HG03039 (cell line): ENCODE data around the gene E2F7.
A peak's percentile ranks its signal among the peaks of the same experiment; 100 is the strongest.

ENCODE experiments used
- ATAC-seq: cut with Tn5 transposase; IDR thresholded peaks from one replicate; pipeline ENCODE4 v1.9.1; 2021; ENCODE audit warnings: mild to moderate bottlenecking, moderate library complexity; ENCODE audit not compliant: unreplicated experiment

The E2F7 gene

DNA sequence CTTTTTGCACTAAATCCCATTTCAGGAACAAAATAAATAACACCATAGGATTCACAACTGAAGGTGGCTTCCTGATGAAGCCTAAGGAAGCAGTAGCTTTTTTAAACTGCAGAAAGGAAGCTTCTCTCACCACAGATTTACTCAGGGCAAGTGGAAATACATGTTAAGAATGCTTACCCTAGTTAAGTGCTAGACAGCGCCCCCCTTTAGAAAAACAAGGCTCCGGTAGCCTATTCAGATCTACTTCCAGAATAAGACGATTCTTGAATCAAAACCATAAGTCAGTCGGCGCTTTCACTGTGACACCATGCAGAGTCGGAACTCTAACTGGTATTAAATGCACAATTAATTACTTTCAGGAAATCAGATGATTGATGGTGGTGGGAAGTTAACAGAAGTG, 41.9 kb downstream of the E2F7 start:
- no peak for ATAC-seq

DNA sequence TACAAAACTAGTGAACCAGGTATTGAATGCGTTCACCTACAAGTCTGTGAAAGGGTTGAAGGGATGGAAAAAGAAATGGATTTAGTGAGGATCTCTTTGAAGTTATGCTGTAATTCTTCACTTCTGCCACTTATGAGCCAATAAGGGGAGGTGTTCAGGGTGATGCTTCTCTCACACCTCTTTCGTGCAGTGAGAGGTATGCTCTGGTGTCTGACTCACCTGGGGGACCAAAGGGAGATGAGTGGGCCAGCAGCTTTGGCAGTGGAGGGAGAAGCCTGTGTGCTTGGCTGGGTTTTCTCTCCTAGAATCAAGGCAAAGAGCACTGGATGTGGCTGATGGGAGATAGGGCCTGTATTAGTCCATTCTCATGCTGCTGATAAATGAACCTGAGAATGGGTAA, 45.4 kb downstream of the E2F7 start:
- ATAC-seq: no peak

DNA sequence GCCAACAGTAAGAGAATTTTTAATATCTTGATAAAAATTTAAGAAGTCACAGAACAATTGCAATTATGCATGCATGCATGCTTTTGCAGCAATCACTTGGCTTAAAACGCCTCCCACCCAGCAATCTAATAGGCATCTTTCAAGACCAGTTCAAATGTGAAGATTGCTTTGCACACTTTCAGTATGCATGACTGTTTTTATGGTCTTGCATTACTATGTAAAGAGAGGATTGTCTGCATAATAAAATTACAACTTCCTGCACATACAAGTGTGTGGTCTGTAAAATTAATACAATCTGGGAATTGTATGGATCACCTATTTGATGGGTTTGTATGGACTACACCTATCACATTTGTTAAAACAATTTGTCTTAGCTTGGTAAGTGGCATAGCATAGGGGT, 48.8 kb downstream of the E2F7 start:
- no peak for ATAC-seq

DNA sequence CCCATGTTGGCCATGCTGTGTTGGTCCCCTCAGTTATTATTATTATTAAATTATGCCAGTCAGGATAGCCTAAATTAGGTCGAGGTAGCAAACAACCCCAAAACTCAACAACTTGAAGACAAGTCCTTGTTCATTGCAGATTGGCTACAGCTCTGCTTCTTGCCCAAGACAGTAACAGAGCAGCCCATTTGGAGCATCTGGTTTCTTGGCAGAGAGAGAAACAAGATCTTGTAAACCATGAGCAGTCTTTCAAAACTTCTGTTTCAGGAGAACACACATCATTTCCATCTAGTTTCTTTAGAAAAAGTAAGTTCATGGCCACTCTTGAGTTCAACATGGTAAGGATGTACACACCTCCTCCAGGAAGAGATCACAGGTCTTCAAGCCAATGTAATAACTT, 52.3 kb downstream of the E2F7 start:
- no peak for ATAC-seq

DNA sequence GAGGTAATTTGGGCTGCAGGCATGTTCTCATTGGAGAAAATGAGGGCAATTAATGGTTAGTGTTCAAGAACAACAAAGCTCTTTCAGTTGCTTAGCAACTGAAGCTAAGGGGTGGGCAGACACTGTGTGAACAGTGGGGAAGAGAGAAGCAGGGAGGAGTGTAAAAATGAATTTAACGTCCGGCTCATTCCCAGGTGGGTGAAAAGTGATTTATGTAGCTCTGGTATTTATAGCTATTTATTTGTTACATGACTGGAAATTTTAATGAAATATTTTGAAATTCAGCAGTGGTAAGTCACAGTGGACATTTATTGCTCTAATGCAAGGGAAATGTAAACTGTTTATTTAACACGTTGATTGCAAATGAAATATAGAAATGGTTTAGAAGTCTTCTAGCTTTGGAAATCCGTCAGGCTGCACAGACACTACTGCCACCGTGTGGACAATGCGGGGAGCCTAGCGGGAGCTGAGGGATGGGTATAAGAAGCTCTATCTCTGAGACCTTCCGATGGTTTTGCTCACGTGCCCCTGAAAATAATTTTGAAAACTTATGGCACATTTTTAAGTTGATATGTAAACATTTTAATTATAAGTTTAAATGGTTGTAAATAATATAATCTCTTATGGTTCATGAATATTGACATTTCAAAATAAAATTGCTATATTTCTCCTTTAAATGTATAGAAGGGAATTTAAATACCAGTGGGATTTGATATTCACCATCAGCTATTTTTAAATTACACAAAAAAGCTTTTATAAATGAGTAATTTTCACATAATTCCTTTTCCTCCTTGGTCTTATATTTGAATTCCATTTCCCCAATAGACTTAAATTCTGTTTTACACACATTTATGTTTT, 54.4 kb downstream of the E2F7 start:
- peak; percentile 91 for ATAC-seq

DNA sequence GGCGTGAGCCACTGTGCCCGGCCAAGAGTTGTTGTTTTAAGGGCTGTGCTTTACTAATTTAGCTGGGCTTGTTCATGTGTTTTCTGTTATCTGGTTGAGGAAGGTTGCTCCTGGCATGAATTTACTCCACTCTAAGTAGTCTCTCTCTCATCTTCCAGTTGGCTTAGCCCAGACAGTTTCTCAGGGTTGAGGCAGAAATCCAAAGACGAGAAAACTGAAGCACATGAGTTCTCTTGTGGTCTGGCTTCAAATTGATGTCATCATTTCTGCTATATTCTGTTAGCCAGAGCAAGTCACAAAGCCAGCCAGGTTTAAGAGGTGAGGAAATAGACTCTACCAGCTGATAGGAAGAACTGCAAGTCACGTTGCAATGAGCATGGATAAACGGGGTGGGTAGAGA, 57.9 kb downstream of the E2F7 start:
- no peak for ATAC-seq

DNA sequence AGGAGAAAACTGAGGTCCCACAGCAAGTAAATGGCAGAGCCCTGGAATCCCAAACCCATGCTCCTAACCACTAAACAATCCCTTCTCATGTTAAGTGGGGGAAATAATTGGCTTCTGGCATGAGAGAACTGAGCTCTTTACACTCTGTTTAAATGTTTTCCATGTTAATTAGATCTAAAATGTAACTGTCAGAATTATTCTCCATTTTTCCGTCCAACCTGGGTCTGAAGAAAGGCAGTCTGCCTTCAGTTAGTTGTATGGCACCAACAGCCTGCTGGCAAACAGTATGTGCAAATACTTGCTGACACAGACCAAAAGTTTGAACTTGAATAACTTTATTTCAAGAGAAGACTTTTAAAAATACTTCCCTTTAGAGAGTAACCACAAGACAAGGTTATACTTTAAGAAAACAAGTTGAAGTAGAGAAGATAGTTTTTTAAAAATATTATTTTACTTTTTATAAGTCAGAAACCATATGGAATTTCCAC, 59.7 kb downstream of the E2F7 start:
- no peak for ATAC-seq

DNA sequence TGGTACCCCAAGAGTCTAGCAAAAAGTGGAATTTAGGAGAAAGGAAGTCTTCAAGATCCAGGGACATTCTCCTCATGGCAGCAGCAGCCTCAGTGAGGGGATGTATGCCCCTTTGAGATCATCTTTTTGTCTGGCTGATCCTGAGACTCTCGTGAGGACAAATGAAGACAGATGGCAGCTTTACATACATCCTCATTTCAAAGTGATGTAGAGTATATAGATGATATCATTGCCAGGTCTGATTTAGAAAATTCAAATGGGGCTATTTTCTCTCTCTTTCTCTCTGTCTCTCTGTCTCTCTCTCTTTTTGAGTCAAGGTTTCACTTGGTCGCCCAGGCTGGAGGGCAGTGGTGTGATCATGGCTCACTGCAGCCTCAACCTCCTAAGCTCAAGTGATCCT, 61.5 kb downstream of the E2F7 start:
- ATAC-seq: no peak

DNA sequence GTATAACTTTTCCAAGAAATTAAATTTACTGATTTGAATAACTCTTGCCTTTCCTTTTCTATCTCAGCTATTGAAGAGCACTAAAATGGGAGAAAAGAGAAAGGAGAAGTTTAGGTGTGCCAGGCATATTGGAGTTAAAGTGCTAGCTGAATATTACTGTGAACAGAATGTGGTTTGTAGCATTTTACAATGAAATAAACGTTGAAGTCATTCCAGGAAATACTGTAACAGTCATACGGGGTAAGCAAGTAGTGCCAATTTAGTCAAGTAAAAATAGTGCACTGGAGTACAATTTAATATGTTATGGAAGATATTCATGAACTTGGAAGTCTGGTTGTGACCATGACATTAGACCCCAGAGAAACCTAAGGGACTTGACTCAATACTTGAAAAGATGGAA, 62.1 kb downstream of the E2F7 start:
- no peak for ATAC-seq

DNA sequence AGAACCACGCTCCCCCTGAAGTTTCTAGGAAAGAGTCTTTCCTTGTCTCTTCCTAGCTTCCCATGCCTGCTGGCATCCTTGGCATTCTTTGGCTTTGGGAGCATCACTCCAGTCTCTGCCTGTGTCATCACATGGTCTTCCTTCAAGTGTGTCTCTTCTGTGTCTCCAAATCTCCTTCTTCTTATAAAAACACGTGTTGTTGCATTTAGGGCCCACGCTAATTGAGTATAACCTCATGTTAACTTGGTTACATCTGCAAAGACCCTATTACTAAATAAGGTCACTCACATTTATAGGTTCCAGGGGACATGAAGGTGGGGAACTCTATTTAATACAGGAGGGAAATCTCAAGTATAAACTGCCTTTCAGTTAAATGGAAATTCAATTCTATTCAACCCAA, 63.0 kb downstream of the E2F7 start:
- ATAC-seq: no peak

DNA sequence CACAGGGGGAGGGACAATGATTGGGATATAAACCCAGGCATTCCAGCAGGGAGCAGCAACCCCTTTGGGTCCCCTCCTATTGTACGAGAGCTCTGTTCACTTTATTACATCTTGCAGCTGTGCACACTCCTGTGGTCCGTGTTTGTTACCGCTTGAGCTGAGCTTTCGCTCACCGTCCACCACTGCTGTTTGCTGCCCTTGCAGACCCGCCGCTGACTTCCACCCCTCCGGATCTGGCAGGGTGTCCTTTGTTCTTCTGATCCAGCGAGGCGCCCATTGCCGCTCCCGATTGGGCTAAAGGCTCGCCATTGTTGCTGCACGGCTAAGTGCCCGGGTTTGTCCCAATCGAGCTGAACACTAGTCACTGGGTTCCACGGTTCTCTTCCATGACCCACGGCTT, 64.1 kb downstream of the E2F7 start:
- no peak for ATAC-seq

DNA sequence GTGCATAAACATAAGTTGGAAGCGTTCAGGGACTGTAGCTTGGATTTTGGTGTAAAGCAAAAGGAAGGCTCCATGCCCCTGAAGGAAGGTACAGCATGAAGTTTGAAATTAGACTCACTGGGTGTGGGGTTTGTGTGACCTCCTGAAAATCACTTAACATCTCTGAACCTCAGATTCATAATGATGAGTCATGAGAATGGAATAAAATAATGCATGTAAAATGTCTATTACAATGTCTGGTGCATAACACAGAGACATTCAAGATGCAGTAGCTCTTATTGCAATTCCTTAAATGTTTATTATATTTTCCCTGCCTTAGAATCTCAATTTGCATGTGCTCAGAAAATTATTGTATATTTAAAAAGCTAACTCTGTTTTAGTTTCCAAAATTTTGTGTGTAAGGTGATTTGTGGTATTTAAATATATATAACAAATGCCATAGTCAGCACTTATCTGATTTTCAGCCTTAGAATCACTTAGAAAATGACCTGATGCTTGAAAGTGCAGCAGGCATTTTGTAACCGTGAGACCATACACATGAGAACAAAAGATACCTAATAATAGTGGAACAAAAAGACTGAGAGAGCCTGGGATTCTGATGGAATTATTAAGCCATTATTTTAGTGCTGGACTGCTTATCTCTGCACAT, 66.3 kb downstream of the E2F7 start:
- ATAC-seq: no peak

DNA sequence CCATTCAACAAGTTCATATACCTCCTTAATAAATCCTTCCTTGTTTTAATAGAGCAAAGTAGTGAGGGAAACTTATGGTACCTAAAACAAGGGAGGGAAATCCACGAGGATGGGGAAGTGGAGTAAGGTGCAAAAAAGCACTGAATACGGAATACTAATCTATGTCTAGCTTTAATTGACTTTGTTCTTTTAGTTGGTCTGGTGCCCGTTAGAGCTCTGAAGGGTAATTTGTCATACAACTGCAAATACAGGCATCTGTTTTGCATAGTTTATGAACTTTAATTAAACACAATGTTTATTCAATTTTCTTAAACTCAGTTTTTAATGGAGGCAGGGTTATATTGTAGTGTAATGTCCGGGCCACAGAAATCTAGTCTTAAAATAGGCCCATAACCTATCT, 67.0 kb downstream of the E2F7 start:
- no peak for ATAC-seq

DNA sequence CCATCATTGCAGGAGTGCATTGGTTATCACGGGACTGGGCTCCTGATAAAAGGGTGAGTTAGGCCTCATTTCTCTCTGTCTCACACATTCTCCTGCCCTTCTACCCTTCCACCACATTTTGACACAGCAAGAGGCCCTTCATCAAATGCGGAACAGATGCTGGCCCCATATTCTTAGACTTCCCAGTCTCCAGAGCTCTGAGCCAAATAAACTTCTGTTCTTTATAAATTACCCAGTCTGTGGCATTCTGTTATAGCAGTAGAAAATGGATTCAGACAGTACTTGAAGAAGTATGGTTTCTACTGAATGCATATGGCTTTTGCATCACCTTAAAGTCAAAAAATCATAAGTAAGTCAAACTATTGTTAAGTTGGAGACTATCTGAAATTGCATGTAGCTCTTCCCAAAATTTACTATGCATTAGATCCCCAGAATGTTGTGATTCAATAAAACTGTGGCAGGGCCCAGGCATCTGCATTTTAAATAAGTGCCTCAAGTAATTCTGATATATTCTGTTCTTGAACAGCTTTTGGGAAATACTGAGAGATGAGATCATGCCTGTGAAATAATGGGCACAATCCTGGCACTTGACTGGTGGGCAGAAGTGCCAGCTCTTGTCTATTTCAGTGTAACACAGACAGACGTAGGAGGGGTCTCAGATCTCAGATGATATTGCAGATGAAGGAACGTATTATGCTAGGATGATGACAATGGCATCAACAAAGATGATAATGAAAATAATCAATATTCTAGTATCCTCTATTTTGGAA, 68.2 kb downstream of the E2F7 start:
- no peak for ATAC-seq

DNA sequence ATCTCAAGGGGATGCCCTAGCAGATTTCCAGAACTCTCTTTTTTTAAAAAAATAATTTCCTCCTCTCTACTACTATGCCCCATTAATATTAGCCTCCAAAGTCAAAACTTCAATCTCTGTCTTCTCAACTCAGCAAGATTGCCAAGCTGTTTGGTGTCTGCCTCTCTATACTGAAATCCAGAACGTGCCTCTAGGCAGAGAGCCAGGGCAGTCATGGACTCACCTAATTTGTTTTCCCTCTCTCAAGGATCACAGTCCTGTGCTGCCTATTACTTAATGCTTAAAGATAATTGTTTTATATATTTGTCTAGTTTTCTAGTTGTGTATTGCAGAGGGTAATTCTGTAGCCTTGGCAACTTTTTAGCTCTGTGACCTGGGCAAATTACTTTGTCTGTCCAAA, 74.7 kb downstream of the E2F7 start:
- no peak for ATAC-seq

DNA sequence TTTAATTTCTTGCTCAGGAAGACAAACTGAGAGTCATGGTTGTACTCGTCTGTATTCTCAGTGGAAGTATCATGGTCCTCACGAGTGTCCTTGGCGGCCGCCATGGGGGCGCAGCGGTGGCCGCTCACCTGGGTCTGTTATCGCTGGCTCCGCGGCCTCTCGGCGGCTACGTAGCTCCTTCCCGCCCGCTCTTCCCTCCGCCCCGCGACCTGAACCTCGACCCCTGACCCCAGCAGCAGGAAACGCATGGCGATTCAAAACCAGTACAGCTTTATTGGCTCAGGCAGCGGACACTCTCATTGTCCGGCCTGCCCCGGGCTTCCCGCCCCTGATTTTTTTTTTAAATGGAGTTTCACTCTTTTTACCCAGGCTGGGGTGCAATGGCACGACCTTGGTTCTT, 80.8 kb downstream of the E2F7 start:
- ATAC-seq: no peak

DNA sequence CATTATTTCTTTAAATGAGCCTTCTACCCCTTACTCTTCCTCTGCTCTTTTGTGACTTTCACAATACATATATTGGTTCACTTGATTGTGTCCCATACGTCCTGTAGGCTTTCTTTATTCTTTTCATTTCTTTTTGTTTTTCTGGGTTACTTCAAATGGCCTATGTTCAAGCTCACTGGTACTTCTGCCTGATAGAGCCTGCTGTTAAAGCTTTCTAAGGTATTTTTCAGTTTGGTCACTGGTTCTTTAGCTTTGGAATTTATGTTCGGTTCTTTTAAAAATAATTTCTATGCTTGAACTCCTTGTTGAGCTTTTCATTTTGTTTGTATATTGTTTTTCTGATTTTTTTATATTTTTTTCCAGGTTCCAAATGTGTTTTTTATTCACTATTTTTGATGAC, 81.9 kb downstream of the E2F7 start:
- no peak for ATAC-seq

DNA sequence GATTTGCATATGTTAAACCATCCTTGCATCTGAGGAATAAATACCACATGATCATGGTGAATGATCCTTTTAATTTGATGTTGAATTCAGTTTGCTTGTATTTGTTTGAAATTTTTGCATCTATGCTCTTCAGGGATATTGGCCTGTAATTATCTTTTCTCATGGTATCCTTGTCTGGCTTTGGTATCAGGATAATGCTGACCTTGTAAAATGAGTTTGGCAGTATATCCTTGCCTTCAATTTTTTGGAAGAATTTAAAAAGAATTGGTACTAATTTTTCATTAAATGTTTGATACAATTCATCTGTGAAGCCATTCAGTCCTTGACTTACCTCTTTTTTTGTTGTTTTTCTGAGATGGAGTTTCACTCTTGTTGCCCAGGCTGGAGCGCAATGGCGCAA, 85.2 kb downstream of the E2F7 start:
- ATAC-seq: no peak

DNA sequence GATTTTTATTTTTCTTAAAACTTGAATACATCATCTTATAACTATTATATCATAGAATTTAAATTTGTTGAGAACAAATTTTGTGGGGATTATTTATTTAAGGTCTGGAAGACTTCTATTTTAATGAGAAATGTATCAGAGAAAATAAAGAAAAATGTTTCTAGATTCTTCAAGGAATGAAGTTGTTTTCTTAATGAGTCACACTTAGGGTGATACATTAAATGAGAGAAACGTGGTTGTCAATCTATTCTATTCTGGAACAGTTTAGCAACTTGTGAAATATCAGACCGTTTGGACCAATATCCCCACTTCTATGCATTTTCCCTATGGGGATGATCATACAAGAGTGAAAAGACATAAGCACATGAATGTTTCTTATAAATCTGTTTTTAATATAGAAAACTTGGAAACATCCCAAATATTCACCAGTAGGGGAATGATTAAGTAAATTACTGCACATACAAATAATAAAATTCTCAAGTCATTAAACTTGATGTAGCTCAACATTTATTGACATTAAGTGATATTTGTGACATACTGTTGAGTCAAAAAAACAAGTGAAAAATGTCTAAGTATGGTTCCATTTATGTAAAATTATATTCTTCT, 88.5 kb downstream of the E2F7 start:
- no peak for ATAC-seq
